ENCODE results near the gene DLG2.

DLG2 gene

DNA sequence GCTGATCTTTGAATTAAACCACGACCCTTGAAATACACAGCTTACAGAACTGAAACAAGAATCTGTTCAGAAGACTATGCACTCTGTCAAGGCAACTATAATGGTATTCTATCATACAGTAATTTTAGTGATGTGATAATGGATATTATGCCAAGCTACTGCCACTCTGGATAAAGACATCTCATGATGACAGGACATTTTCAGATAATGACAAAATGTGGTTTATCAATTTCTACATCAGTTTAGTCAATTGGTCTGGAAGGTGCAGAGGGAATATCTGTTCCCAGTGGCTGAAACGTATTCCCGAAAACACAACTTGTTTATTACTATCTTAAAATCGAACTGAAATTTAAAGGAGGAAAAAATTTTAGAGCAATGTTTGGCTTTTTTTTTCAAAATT, 1331.3 kb downstream of the DLG2 start:
- no peak overlapping the region for H3K9ac ChIP-seq (ENCODE audit: low read length)
- no peaks in the 10 kb centered on the region for H3K9me2 ChIP-seq (replicated peaks; ENCODE audit: insufficient read depth, low read length)
- no peak for DNase-seq
- H3K4me3 ChIP-seq (ENCODE audit: low read length) = no peak overlapping the region
- H3K9me3 ChIP-seq (replicated peaks; ENCODE audit: insufficient read depth, low read length) = no peaks in the 10 kb centered on the region
- no peak overlapping the region for H3K4me2 ChIP-seq (ENCODE audit: low read depth, low read length)
- H4K20me1 ChIP-seq (ENCODE audit: insufficient read depth, low read length) = no peaks in the 10 kb centered on the region
- no peaks in the 10 kb centered on the region for H3K4me1 ChIP-seq (ENCODE audit: low read length)
- H3K27ac ChIP-seq (ENCODE audit: low read length) = no peak overlapping the region
- no peaks in the 10 kb centered on the region for H3K27me3 ChIP-seq (replicated peaks; ENCODE audit: insufficient read depth, low read length)
- H2AFZ ChIP-seq (ENCODE audit: low read length) = no peak overlapping the region
- H3K79me2 ChIP-seq (ENCODE audit: low read length) = no peaks in the 10 kb centered on the region
- no peak for TF ChIP-seq EZH2 (optimal IDR thresholded peaks at IDR 0.05; ENCODE audit: low read depth, low read length)
- TF ChIP-seq EZH2phosphoT487 (IDR thresholded peaks at IDR 0.05; ENCODE audit: low read length) = no peak
- TF ChIP-seq CTCF (IDR thresholded peaks at IDR 0.05; ENCODE audit: low read length) = no peak
- H3K36me3 ChIP-seq (replicated peaks; ENCODE audit: insufficient read depth, low read length) = no peaks in the 10 kb centered on the region
- no peaks in the 10 kb centered on the region for H3F3A ChIP-seq (ENCODE audit: insufficient read depth, low read length)

GRCh38 chr11:84292955-84293354, 1334.2 kb downstream of the DLG2 start:
- Histone ChIP-seq H3K36me3 (replicated peaks; ENCODE audit: insufficient read depth, low read length) (no peaks in the 10 kb centered on the region), H3K79me2 (ENCODE audit: low read length) (no peaks in the 10 kb centered on the region), H3K4me2 (ENCODE audit: low read depth, low read length) (no peak overlapping the region), H2AFZ (ENCODE audit: low read length) (no peak overlapping the region), H3K9ac (ENCODE audit: low read length) (no peak overlapping the region), H3K27ac (ENCODE audit: low read length) (no peak overlapping the region), H3F3A (ENCODE audit: insufficient read depth, low read length) (no peaks in the 10 kb centered on the region), H3K27me3 (replicated peaks; ENCODE audit: insufficient read depth, low read length) (no peaks in the 10 kb centered on the region), H3K4me3 (ENCODE audit: low read length) (no peak overlapping the region), H4K20me1 (ENCODE audit: insufficient read depth, low read length) (no peaks in the 10 kb centered on the region), H3K9me2 (replicated peaks; ENCODE audit: insufficient read depth, low read length) (no peaks in the 10 kb centered on the region), H3K9me3 (replicated peaks; ENCODE audit: insufficient read depth, low read length) (no peaks in the 10 kb centered on the region), H3K4me1 (ENCODE audit: low read length) (peaks cover 4% of the 10 kb centered on the region; the same call in 1 of the 2 replicates)
- DNase-seq = no peak
- TF ChIP-seq EZH2phosphoT487 (IDR thresholded peaks at IDR 0.05; ENCODE audit: low read length) = no peak
- TF ChIP-seq EZH2 (optimal IDR thresholded peaks at IDR 0.05; ENCODE audit: low read depth, low read length) = no peak
- TF ChIP-seq CTCF (IDR thresholded peaks at IDR 0.05; ENCODE audit: low read length) = no peak

- H3K36me3 ChIP-seq (replicated peaks; ENCODE audit: insufficient read depth, low read length) = no peaks in the 10 kb centered on the region
- no peak overlapping the region for H3K27ac ChIP-seq (ENCODE audit: low read length)
- DNase-seq = no peak
- peaks cover 4% of the 10 kb centered on the region; the same call in 1 of the 2 replicates for H3K4me1 ChIP-seq (ENCODE audit: low read length)
- no peak overlapping the region for H3K9ac ChIP-seq (ENCODE audit: low read length)
- no peak overlapping the region for H3K4me3 ChIP-seq (ENCODE audit: low read length)
- H4K20me1 ChIP-seq (ENCODE audit: insufficient read depth, low read length) = no peaks in the 10 kb centered on the region
- no peaks in the 10 kb centered on the region for H3K27me3 ChIP-seq (replicated peaks; ENCODE audit: insufficient read depth, low read length)
- no peaks in the 10 kb centered on the region for H3F3A ChIP-seq (ENCODE audit: insufficient read depth, low read length)
- no peaks in the 10 kb centered on the region for H3K79me2 ChIP-seq (ENCODE audit: low read length)
- TF ChIP-seq EZH2phosphoT487 (IDR thresholded peaks at IDR 0.05; ENCODE audit: low read length) (no peak), CTCF (IDR thresholded peaks at IDR 0.05; ENCODE audit: low read length) (no peak), EZH2 (optimal IDR thresholded peaks at IDR 0.05; ENCODE audit: low read depth, low read length) (no peak)
- no peaks in the 10 kb centered on the region for H3K9me2 ChIP-seq (replicated peaks; ENCODE audit: insufficient read depth, low read length)
- H2AFZ ChIP-seq (ENCODE audit: low read length) = no peak overlapping the region
- H3K9me3 ChIP-seq (replicated peaks; ENCODE audit: insufficient read depth, low read length) = no peaks in the 10 kb centered on the region
- H3K4me2 ChIP-seq (ENCODE audit: low read depth, low read length) = no peak overlapping the region
Measured at GRCh38 chr11:84292006-84292405, 1335.1 kb downstream of the DLG2 start.

Data from MM.1S (cell line).